Activated T-helper 1 cell treated with anti-CD3 and anti-CD28 coated beads, Interleukin-2, amount 50 U/mL, for 16 hours (primary cell): ENCODE measurements around the gene RABGGTA.

ENCODE experiments used
- DNase-seq, 2 donors: peaks; one replicate each; pipeline ENCODE4 v3.0.0-alpha.2; 2020; ENCODE audit warnings: low read depth in 1 of 2, low spot score in 1 of 2

RABGGTA gene, protein sequence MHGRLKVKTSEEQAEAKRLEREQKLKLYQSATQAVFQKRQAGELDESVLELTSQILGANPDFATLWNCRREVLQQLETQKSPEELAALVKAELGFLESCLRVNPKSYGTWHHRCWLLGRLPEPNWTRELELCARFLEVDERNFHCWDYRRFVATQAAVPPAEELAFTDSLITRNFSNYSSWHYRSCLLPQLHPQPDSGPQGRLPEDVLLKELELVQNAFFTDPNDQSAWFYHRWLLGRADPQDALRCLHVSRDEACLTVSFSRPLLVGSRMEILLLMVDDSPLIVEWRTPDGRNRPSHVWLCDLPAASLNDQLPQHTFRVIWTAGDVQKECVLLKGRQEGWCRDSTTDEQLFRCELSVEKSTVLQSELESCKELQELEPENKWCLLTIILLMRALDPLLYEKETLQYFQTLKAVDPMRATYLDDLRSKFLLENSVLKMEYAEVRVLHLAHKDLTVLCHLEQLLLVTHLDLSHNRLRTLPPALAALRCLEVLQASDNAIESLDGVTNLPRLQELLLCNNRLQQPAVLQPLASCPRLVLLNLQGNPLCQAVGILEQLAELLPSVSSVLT

DNA sequence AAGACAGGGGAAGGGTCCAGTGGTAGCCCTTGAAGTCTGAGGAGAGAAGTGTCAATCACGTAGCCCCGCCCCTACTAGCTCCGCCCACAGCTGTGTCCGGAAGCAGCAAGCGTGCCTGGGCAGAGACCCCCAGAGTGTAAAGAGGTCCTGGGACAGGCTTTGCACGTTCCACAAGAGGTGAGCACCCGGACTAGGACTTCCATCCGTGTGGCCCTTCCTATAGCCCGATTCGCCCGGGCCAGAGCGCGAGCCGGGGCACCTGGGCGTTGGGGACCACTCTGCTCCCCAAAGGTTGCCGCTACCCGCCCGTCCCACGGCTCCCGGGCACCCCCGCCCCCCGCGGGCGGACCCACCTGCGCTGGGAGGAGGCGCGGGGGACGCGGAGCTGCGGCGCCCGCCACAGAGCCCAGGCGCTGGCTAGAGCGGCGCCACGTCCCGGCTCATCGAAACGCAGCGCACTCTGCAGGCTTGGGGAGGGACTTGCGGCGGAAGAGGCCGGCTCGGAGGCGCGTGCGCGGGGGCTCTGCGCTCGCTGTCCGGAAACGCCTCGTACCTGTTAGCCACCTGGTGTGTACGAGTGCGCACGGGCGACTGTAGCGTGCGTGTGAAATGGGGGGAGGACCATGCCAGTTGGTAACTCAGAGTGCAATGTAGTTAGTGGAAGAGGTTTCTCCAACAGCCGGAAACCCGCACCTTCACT is at the start of gene RABGGTA:
Gene RABGGTA (minus strand): TSS at position 464 of the 700 bp plus-strand sequence. CDS start 482 bp downstream, outside the sequence.
- peak; percentile 80 to 88 for DNase-seq

DNA sequence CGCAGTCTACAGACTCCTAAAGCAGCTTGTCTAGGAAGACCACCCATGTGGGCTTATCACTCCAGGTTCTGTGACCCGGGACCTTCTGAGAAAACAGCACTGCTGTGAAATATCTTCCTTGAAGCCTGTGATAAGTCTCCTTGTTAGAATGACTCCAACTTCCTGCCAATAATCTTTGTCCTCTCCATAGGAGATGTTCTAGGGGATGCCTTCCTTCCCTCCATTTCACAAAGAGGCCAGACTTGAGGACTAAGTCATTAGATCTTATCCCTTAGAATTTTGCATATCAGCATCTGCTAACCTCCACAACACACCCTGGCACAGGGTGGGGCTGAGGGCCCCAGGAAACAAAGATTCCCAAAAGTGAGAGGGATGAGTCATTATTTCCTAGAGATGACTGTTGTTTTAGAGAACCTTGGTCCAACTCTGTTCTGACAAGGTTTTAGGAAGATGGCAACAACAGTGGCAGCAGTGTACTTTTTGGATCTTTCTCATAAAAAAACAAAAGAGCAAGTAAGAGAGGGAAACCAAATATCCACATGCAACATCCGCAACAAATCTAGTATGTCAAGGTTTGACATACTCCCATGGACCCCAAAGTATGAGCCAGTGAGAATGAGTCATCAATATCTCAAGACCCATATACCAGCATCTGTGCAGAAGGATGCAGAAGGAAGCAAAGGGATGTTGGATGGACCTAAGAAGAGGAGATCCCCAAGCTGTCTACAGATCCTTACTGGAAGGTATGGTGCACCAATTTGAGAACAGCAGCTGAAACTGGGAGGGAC is 45.9 kb upstream of the RABGGTA start:
- DNase-seq, result no peak

DNA sequence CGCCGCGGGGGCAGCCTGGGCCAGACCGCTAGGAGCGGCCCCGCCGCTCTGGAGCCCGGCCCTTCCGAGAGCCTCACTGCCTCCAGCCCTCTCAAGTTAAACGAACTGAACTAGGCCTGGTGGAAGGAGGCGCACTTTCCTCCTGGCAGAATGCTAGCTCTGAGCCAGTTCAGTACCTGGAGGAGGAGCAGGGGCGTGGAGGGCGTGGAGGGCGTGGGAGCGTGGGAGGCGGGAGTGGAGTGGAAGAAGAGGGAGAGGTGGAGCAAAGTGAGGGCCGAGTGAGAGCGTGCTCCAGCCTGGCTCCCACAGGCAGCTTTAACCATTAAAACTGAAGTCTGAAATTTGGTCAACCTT is 45.2 kb upstream of the RABGGTA start:
- no peak for DNase-seq

DNA sequence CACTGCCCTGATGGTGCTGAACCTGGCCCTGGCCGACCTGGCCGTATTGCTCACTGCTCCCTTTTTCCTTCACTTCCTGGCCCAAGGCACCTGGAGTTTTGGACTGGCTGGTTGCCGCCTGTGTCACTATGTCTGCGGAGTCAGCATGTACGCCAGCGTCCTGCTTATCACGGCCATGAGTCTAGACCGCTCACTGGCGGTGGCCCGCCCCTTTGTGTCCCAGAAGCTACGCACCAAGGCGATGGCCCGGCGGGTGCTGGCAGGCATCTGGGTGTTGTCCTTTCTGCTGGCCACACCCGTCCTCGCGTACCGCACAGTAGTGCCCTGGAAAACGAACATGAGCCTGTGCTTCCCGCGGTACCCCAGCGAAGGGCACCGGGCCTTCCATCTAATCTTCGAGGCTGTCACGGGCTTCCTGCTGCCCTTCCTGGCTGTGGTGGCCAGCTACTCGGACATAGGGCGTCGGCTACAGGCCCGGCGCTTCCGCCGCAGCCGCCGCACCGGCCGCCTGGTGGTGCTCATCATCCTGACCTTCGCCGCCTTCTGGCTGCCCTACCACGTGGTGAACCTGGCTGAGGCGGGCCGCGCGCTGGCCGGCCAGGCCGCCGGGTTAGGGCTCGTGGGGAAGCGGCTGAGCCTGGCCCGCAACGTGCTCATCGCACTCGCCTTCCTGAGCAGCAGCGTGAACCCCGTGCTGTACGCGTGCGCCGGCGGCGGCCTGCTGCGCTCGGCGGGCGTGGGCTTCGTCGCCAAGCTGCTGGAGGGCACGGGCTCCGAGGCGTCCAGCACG is 44.6 kb upstream of the RABGGTA start:
- DNase-seq, result no peak

DNA sequence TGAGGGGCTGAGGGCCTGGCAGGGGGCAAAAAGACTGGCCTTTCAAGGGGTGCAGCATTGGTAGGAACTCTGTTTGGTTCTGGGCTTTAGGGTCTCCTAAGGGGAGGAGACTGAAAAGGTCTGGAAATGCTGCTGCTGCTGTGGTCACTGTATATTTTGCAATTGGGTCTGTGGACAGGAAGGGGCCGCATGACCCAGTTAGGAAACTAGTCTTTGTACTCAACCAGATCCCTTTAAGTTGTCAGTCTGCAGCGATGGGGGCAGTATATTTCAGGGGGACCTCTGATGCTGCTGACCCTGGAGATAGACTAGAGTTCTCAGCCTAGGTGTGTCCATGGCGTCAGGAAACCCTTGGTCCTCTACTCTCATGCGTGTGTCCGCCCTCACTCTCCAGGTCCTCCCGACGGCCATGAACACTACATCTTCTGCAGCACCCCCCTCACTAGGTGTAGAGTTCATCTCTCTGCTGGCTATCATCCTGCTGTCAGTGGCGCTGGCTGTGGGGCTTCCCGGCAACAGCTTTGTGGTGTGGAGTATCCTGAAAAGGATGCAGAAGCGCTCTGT is 43.9 kb upstream of the RABGGTA start:
- DNase-seq, result no peak

DNA sequence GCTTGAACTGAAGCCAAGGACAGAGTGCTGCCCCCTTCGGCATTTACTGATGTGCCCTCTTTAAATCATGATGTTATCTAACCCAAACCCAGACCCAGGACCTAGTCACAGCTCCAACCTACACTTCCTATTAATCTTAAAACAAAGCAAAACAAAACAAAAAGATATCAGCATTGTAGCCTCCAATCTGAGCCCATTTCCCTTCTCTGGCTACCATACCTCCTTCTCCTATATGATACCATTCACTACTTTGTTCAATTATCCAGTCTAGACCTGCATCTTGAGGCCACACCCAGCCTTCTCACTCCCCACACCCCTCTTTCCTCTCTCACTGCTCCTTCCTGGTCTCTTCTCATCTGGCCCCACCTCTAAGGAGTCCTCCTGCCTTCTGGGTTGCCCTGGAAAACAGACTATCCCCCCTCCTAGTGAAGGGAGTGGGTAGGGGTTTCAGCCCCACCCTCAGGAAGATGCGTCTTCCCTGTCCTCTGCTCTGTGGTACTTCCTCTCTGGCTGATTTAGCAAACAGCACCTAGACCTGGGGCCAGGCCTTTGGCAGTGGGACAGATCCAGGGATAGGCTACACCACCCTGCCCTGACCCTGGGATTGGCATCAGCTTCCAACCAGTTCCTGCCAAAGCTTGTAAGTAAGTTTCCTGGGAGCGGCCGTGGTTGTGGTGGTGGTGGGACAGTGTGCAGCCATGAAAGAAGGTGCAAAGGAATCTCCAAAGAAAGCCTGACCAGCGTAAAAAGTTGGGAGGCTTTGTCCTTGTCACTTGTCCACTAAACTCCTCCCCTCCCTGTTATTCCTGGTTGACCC is 43.2 kb upstream of the RABGGTA start:
- no peak for DNase-seq

DNA sequence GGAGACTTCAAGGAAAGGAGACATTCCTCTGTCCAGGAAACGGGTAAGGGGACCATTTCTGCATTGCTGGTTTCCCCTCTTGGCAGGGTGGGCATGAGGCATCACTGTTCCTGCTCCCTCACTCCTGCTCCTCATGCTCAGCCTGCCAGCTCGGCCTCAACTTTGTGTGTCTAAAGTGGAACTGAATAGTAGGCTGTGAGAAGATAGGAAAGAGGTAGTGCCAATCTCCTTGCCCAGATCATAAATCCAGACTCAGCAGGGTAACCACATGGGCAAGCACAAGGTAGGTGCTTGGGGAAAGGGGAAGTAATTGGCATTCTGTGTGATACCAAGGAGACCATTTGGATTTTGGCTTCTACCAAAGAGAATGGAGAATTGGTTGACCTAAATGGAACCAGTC is 42.5 kb upstream of the RABGGTA start:
- no peak for DNase-seq

DNA sequence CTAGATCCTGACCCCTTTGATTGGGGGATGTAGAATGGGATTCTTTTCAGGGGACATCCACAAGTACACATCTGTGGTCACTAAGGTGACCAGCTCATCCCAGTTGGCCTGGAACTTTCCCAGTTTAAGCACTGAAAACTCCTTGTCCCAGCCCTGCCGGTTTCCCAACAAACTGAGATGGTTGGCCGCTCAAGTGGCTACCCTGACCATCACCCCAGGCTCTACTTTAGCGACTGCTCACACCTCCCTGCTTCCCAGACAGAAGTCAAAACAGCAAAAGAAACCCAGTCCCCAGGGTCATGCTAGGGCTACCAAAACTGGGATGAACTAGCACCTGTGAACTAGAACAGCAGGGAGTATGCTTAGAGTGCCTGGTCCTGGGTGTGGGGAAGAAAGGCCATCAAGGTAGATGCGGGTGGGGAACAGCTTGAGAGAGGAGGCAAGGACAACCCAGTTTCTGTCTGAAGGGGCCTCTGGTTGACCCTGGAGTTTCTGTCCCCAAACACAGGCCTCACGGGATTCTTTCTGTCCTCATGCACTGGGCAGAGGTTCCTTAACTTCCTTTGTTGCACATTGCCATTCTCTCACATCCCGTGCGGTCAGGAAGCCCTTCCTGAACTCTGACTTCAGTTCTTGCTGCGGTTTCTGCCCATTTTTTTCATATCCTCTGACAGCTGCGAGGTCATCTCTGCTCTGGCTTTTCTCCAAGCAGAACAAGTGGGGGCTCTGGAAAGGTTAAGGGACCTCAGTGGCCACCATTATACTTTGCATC is 41.5 kb upstream of the RABGGTA start:
- DNase-seq, result no peak

DNA sequence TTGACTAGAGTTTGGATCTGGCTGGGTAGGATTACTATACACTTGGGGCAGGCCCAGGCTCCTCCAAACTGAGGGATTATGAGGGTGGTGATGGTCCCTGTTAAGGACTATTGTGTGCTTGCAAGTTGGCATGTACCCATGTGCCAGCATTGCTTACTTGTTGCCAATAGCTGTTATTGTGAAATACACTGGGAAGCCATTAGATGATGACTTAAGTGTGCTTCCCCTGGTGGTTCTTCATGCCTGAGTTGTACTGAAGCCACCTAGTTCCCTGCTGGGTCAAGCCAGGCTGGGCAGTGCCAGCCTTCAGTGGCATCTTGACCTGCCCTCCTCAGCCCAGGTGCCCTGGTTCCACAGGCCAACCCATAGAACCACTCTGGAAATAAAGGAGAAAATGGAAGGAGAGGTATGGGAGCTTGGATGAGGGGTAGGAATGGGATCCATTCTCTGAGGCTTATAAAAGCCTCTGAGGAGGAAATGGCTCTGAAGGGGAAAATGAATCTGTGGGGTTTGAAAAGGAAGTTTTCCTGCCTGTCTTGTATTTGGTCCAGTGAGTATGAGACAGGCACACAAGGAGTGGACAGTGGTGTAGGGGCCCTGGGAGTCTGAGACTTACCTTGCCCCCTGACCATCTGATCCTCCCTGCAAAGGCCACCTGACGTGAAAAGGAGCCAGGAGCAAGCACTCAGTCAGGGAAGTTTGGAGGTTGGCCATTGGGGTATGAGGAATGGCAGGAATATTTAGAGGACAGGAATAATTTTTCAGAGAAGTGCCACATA is 40.6 kb upstream of the RABGGTA start:
- DNase-seq, result no peak

DNA sequence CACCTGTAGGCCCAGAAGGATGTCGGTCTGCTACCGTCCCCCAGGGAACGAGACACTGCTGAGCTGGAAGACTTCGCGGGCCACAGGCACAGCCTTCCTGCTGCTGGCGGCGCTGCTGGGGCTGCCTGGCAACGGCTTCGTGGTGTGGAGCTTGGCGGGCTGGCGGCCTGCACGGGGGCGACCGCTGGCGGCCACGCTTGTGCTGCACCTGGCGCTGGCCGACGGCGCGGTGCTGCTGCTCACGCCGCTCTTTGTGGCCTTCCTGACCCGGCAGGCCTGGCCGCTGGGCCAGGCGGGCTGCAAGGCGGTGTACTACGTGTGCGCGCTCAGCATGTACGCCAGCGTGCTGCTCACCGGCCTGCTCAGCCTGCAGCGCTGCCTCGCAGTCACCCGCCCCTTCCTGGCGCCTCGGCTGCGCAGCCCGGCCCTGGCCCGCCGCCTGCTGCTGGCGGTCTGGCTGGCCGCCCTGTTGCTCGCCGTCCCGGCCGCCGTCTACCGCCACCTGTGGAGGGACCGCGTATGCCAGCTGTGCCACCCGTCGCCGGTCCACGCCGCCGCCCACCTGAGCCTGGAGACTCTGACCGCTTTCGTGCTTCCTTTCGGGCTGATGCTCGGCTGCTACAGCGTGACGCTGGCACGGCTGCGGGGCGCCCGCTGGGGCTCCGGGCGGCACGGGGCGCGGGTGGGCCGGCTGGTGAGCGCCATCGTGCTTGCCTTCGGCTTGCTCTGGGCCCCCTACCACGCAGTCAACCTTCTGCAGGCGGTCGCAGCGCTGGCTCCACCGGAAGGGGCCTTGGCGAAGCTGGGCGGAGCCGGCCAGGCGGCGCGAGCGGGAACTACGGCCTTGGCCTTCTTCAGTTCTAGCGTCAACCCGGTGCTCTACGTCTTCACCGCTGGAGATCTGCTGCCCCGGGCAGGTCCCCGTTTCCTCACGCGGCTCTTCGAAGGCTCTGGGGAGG is 39.5 kb upstream of the RABGGTA start, which contains the start of gene LTB4R:
Gene LTB4R (plus strand): TSS at position 857 of the 959 bp plus-strand sequence. CDS start 4,150 bp downstream, outside the sequence.
- peak; percentile 37 to 57 for DNase-seq

DNA sequence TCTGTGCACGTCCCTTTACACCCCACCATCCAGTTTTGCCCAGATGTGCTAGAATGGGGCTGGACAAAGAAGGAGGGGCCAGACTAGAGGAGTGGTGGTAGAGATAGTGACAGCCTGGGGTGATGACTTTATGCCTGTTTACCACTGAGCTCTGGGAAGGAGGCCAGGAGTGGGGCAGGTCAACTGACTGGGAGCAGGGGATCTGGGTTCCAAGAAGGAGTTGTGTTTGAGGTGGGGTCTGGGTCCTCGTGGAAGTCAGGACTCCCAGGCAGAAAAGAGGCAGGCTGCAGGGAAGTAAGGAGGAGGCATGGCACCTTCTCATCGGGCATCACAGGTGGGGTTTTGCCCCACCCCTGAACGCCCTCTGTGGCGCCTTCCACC is 38.9 kb upstream of the RABGGTA start:
- DNase-seq, result no peak

DNA sequence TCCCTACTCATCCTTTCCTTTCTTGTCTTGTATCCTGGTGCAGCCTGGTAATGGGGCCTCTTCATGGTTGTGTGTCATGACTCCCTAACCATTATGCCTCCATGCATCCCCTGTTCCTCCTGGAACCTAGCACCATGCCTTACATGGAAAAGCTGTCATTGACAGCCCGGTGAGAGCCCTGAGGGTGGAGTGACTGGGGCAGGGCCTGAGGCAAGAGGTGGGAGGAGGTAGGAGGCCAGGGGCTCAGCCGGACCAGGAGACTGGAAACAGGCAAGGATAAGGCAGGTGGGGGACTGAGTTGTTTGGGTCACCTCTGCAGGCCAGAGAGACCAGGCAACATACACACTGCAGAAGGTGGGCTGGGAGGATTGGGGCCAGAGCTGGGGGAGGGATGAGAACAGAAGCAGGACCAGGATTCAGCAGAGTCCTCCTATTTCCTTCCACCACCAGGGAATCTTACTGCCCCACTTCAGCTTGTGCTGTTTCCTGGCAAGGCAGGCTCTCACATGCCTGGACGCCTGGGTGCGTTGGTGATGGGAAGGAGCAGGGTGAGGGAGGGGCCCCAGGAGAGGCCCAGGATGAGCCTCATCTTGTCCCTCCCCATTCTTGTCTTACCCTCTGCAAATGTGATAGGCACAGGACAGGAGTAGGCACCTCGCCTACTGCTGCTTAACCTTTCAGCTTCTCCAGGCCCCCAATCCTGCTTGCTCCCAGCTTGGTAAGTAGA is 38.3 kb upstream of the RABGGTA start, which contains the start of gene LTB4R2:
Gene LTB4R2 (plus strand): TSS at position 603 of the 727 bp plus-strand sequence. CDS start 525 bp downstream, outside the sequence.
- DNase-seq, result no peak

DNA sequence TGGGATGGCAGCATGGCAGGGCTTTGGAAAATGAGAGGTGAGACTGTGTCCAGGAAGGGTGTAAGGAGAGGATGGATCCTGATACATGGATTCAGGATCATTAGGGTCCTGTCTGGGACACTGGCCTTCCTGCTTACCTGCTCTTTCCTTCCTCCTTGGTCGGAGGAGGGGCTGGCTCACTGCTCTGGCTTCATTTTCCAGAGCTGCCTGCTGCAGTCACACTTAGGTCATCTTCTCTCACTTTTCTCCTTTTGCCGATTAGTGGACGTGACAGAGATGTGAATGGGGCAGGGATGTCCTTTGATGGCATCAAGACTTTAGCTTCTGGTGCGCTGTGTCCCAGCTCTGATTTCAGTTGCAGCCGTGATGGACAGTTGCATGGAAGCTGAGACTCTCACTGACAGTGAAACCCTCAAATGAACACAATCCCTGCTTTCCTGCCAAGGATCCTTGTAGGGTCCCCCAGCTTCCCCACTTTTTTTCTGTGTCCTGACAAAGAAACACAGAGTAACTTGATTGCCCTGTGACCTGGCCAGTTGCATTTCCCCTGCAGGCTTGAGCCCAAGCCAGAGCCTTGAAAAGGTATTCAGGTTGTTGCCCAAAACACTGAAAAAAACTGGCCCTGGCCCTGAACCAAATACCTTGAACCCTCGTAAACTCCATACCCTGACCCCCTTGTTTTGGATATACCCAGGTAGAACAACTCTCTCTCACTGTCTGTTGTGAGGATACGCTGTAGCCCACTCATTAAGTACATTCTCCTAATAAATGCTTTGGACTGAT is 37.1 kb upstream of the RABGGTA start:
- no peak for DNase-seq

DNA sequence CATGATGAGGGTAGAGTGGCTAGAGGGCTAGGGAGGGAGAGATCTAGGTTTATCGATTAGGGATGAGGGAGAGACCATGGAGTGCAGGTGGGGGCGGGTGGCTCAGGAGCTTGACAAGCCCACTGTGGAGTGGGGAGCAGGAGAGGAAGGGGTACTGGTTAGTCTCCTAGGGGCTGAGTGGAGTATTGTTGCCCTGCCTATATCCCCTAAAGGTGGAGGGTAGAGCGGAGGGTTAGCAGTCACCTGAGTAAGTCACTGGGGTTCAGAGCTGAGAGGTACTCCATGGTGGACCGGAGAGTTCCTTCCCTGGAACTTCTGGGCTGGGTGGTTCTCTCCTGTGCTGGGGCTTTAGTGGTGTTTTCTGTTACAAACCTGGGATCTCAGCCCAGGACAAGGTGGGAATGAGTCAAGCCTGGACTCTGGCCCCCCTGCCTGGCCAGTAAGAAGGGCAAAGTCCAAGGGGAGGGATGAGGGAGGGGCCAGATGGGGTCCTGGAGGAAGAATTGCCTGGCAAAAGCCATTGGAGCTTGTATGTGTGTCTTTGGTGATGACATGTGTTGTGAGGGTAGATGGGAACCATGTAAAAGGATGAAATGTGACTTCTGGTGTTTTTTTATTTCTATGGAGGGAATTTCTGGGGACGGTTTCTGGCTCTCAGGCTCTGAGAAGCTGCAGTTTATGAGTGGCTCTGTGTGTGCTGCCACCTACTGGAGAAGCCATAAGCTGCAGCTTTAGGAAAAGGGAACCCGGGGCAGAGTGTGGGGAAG is 36.4 kb upstream of the RABGGTA start, which contains the start of gene CIDEB:
Gene CIDEB (minus strand): TSS at position 403 of the 767 bp plus-strand sequence. CDS start 119 bp downstream, at position 284.
- DNase-seq, result peak in 1 of 2 donors; percentile 39
